NT2/D1 (cell line): ENCODE results near the gene OPCML.

Experiments used
- SUZ12 ChIP-seq: IDR thresholded peaks from 2 replicates; pipeline ENCODE4 v1.6.1; 2011; ENCODE audit not compliant: insufficient read length, insufficient read depth; ENCODE audit errors: extremely low read depth
- YY1 ChIP-seq: IDR thresholded peaks from 2 replicates; pipeline ENCODE4 v1.6.1; 2011; ENCODE audit not compliant: insufficient read length, insufficient read depth
- ZNF274 ChIP-seq: IDR thresholded peaks from 2 replicates; pipeline ENCODE4 v1.6.1; 2011; ENCODE audit warnings: mild to moderate bottlenecking, low read depth, low read length

DNA sequence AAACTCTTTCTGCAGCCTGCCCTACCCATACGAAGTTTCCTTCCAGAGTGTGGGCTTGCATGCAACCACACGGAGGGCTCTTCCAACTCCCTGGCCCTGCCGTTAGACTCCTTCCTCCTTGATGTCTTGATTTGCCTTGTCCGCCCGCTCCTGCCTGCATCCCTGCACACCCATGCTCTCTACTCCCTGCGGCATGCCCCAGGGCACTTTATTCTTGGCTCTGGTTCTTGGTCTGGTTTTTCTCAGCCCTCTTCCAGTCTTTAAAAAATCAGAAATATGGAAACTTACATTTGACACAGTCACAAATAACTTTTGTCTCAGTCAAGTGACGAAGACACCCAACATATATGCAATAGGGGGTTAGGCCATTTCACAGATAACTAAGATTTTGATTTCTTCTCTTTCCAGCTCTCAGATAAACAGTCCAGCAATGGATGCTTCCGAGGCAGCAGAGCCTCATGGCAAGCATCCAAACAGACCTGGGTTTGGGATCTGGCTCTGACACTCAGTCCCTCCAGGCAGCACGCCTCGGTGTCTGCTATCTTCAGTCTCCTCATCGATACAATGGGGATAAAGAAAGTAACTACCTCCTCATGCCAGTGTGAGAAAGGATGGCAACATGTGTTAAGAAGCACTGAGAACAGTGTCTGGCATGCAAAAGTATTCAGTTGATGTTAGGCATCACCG is 15.7 kb upstream of the OPCML start:
- TF ChIP-seq YY1 = no peak
- TF ChIP-seq ZNF274 = no peak
- no peak for TF ChIP-seq SUZ12
